CD8-positive, alpha-beta memory T cell (primary cell): ENCODE data around the gene COL9A3. TPM values are rescaled to one million over a fixed set of nuclear protein-coding genes. Genes with fewer than 3 reads are reported as not detected.

ENCODE experiments used
- CTCF ChIA-PET: fragments of 350-600 bp; sonication (Branson Sonifier 250); formaldehyde crosslinking; loops from one replicate; lab custom pipeline; 2021; ENCODE audit warnings: antibody characterized with exemption; lab: Charles Lee
- POLR2A ChIA-PET: fragments of 350-600 bp; sonication (Branson Sonifier 250); formaldehyde crosslinking; loops from one replicate; lab custom pipeline; 2021; ENCODE audit warnings: antibody characterized with exemption; lab: Charles Lee
- DNase-seq, 5 donors: peaks; one replicate each; pipeline versions ENCODE4 v3.0.0 to v3.0.0-alpha.2; 2020 to 2022; ENCODE audit warnings: mixed read lengths in 1 of 5
- H3K27ac ChIP-seq: one replicate; pipeline ENCODE4 v1.7.0; 2013; ENCODE audit warnings: low read depth, mild to moderate bottlenecking, low read length, moderate library complexity
- H3K27me3 ChIP-seq: 2 replicates; pipeline ENCODE4 v1.7.0; 2013; ENCODE audit warnings: low read length, mild to moderate bottlenecking; ENCODE audit not compliant: insufficient read depth, poor library complexity, severe bottlenecking
- H3K36me3 ChIP-seq: 2 replicates; pipeline ENCODE4 v1.7.0; 2013; ENCODE audit warnings: mild to moderate bottlenecking, low read length, moderate library complexity; ENCODE audit not compliant: insufficient read depth
- H3K4me1 ChIP-seq: 2 replicates; pipeline ENCODE4 v1.7.0; 2013; ENCODE audit warnings: mild to moderate bottlenecking, low read length, moderate library complexity; ENCODE audit not compliant: insufficient read depth
- H3K4me3 ChIP-seq: 2 replicates; pipeline ENCODE4 v1.7.0; 2013; ENCODE audit warnings: mild to moderate bottlenecking, low read length
- H3K9me3 ChIP-seq: 2 replicates; pipeline ENCODE4 v1.7.0; 2013; ENCODE audit warnings: mild to moderate bottlenecking, low read length
- H3K27ac Mint-ChIP-seq, 8 donors: one replicate each; pipeline ENCODE4 v1.8.0; 2020 to 2021; ENCODE audit warnings: mixed read lengths in 8 of 8, mild to moderate bottlenecking in 6 of 8, inconsistent platforms in 3 of 8, moderate library complexity in 3 of 8
- H3K27me3 Mint-ChIP-seq, 2 donors: one replicate each; pipeline ENCODE4 v1.8.0; 2020 to 2021; ENCODE audit warnings: mixed read lengths in 2 of 2, mild to moderate bottlenecking in 1 of 2, moderate library complexity in 1 of 2
- H3K36me3 Mint-ChIP-seq, 3 donors: one replicate each; pipeline ENCODE4 v1.8.0; 2020 to 2021; ENCODE audit warnings: mixed read lengths in 3 of 3, inconsistent platforms in 1 of 3, mild to moderate bottlenecking in 1 of 3
- H3K4me1 Mint-ChIP-seq, 3 donors: one replicate each; pipeline ENCODE4 v1.8.0; 2020 to 2021; ENCODE audit warnings: mixed read lengths in 3 of 3, inconsistent platforms in 1 of 3, mild to moderate bottlenecking in 1 of 3
- H3K4me3 Mint-ChIP-seq, 7 donors: one replicate each; pipeline ENCODE4 v1.8.0; 2020 to 2021; ENCODE audit warnings: mixed read lengths in 7 of 7, mild to moderate bottlenecking in 6 of 7, moderate library complexity in 4 of 7, inconsistent platforms in 2 of 7
- H3K9me3 Mint-ChIP-seq, 5 donors: one replicate each; pipeline ENCODE4 v1.8.0; 2020 to 2022; ENCODE audit warnings: mixed read lengths in 5 of 5, mild to moderate bottlenecking in 3 of 5, moderate library complexity in 2 of 5, inconsistent platforms in 1 of 5
- polyA plus RNA-seq: library from polyadenylated mRNA; unstranded; fragments of 300-500 nt; fragmentation: Illumina TruSeq; gene quantifications from one replicate; pipeline ENCODE4 v1.2.3, GENCODE V29; 2021
- total RNA-seq, 2 experiments: library from RNA; stranded (reverse); gene quantifications; one replicate each; pipeline ENCODE4 v1.2.3, GENCODE V29; 2021

Gene COL9A3
- total and polyA plus RNA-seq, 3 experiments from 2014 or later: not detected

DNA sequence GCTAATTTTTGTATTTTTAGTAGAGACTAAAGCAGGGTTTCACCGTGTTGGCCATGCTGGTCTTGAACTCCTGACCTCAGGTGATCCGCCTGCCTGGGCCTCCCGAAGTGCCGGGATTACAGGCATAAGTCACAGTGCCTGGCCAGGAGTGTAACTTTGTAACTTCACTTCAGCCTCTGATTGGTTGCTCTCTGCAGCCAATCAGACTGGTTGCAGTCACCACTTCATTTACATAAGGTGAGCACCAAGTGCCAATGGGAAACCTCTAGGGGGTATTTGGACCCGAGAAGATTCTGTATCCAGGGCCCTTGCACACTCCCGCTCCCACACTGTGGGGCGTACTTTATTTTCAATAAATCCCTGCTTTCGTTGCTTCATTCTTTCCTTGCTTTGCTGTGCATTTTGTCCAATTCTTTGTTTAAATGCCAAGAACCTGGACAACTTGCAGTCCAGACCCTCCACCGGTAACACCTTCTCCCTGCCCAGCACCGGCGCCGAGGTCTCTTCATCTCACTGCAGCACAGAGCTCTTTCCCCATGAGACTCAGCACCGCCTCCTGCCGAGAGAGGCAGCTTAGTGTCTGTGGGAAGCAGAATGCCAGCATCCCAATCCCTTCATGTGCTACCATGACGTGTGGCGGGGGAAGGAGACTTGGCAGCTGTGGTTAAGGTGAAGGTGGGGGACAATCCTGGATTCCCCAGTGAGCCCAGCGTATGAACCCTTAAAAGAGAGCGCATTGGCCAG, 34.5 kb upstream of the COL9A3 start:
- Histone ChIP-seq H3K9me3 (no peaks in the 10 kb centered on the region), H3K36me3 (no peaks in the 10 kb centered on the region), H3K27me3 (no peaks in the 10 kb centered on the region), H3K27ac (no peak overlapping the region), H3K4me3 (no peak overlapping the region), H3K4me1 (peaks cover 4% of the 10 kb centered on the region)
- peaks cover 5 to 8% (median 8%) of the 10 kb centered on the region in 3 donors for H3K4me1 Mint-ChIP-seq
- H3K27ac Mint-ChIP-seq: peak overlapping the region in 1 of 8 donors; percentile 75
- H3K27me3 Mint-ChIP-seq: no peaks in the 10 kb centered on the region
- peaks cover 0 to 1% (median 0%) of the 10 kb centered on the region in 5 donors for H3K9me3 Mint-ChIP-seq
- ChIA-PET CTCF (no interaction called here), POLR2A (interaction anchor here (1.0 kb wide), 1 partner anchor 12 kb away, joined by 3 read pairs; no protein-coding TSS in a partner anchor)
- no peaks in the 10 kb centered on the region for H3K36me3 Mint-ChIP-seq
- no peak for DNase-seq
- no peak overlapping the region for H3K4me3 Mint-ChIP-seq

DNA sequence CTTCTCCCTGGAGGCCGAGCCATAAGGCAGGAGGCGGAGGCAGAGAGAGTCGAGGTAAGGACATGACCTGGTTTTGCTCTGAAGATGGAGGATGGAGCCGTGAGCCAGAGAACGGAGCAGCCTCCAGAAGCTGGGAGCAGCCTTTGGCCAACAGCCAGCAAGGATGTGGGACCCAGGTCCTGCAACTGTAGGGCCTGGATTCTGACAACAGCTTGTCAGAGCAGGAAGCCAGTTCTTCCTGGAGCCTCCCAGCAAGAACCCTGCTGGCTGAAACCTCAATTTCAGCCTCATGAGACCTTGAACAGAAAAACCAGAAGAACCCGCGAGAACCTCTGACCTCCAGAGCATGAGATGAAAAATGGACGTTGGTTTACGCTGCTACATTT, 34.0 kb upstream of the COL9A3 start:
- CTCF ChIA-PET: no interaction called here
- H3K4me1 Mint-ChIP-seq: peaks cover 2 to 6% (median 5%) of the 10 kb centered on the region in 3 donors

GRCh38 chr20:62784497-62784896, 32.4 kb upstream of the COL9A3 start:
- no peaks in the 10 kb centered on the region for H3K36me3 Mint-ChIP-seq
- H3K4me1 Mint-ChIP-seq: no peaks in the 10 kb centered on the region
- Histone ChIP-seq H3K36me3 (no peaks in the 10 kb centered on the region), H3K27ac (no peak overlapping the region), H3K4me3 (no peak overlapping the region), H3K4me1 (no peaks in the 10 kb centered on the region), H3K9me3 (no peaks in the 10 kb centered on the region), H3K27me3 (no peaks in the 10 kb centered on the region)
- no peak overlapping the region for H3K4me3 Mint-ChIP-seq
- CTCF ChIA-PET: interaction anchor here (0.6 kb wide), 1 partner anchor 117 kb away, joined by 3 read pairs; no protein-coding TSS in a partner anchor
- peaks cover 0 to 1% (median 0%) of the 10 kb centered on the region in 5 donors for H3K9me3 Mint-ChIP-seq
- no peaks in the 10 kb centered on the region for H3K27me3 Mint-ChIP-seq
- no peak for DNase-seq
- H3K27ac Mint-ChIP-seq: no peak overlapping the region
- POLR2A ChIA-PET: no interaction called here

More for the DNA sequence above, 34.0 kb upstream of the COL9A3 start:
- H3K27me3 ChIP-seq: no peaks in the 10 kb centered on the region
- H3K27me3 Mint-ChIP-seq: no peaks in the 10 kb centered on the region
- no peaks in the 10 kb centered on the region for H3K9me3 ChIP-seq
- H3K27ac ChIP-seq: no peak overlapping the region
- H3K4me1 ChIP-seq: no peaks in the 10 kb centered on the region
- H3K9me3 Mint-ChIP-seq: peaks cover 0 to 1% (median 0%) of the 10 kb centered on the region in 5 donors
- no peak for DNase-seq
- POLR2A ChIA-PET: interaction anchor here (1.0 kb wide), 1 partner anchor 11 kb away, joined by 3 read pairs; no protein-coding TSS in a partner anchor
- H3K27ac Mint-ChIP-seq: peak overlapping the region in 2 of 8 donors; percentile 17 to 75
- H3K36me3 Mint-ChIP-seq: no peaks in the 10 kb centered on the region
- H3K4me3 Mint-ChIP-seq: no peak overlapping the region
- no peak overlapping the region for H3K4me3 ChIP-seq
- H3K36me3 ChIP-seq: no peaks in the 10 kb centered on the region

GRCh38 chr20:62785393-62785792, 31.5 kb upstream of the COL9A3 start:
- no peaks in the 10 kb centered on the region for H3K9me3 ChIP-seq
- ChIA-PET POLR2A (no interaction called here), CTCF (interaction anchor here (1.5 kb wide), 1 partner anchor 23 kb away, joined by 6 read pairs; no protein-coding TSS in a partner anchor)
- H3K4me1 ChIP-seq: no peaks in the 10 kb centered on the region
- H3K36me3 ChIP-seq: no peaks in the 10 kb centered on the region
- no peak overlapping the region for H3K27ac ChIP-seq
- Mint-ChIP-seq H3K36me3 (no peaks in the 10 kb centered on the region), H3K4me3 (no peak overlapping the region), H3K27ac (no peak overlapping the region), H3K4me1 (no peaks in the 10 kb centered on the region), H3K27me3 (no peaks in the 10 kb centered on the region), H3K9me3 (peaks cover 0 to 1% (median 0%) of the 10 kb centered on the region in 5 donors)
- H3K27me3 ChIP-seq: no peaks in the 10 kb centered on the region
- no peak for DNase-seq
- H3K4me3 ChIP-seq: no peak overlapping the region

- Histone ChIP-seq H3K9me3 (no peaks in the 10 kb centered on the region), H3K4me1 (peaks cover under 1% of the 10 kb centered on the region), H3K36me3 (no peaks in the 10 kb centered on the region), H3K27me3 (no peaks in the 10 kb centered on the region), H3K4me3 (no peak overlapping the region), H3K27ac (no peak overlapping the region)
- ChIA-PET CTCF (interaction anchor here (1.5 kb wide), 1 partner anchor 22 kb away, joined by 6 read pairs; no protein-coding TSS in a partner anchor), POLR2A (no interaction called here)
- peaks cover 0 to under 1% (median under 1%) of the 10 kb centered on the region in 3 donors for H3K4me1 Mint-ChIP-seq
- peaks cover 0 to 1% (median 0%) of the 10 kb centered on the region in 5 donors for H3K9me3 Mint-ChIP-seq
- DNase-seq: no peak
- no peaks in the 10 kb centered on the region for H3K36me3 Mint-ChIP-seq
- H3K27me3 Mint-ChIP-seq: no peaks in the 10 kb centered on the region
- no peak overlapping the region for H3K4me3 Mint-ChIP-seq
- no peak overlapping the region for H3K27ac Mint-ChIP-seq
These were observed 30.7 kb upstream of the COL9A3 start for GRCh38 chr20:62786157-62786556.

- H3K9me3 Mint-ChIP-seq: peaks cover 0 to 1% (median 0%) of the 10 kb centered on the region in 5 donors
- H3K4me3 Mint-ChIP-seq: no peak overlapping the region
- H3K36me3 ChIP-seq: no peaks in the 10 kb centered on the region
- H3K27ac Mint-ChIP-seq: peak overlapping the region in 1 of 8 donors; percentile 24
- H3K27me3 ChIP-seq: no peaks in the 10 kb centered on the region
- H3K27ac ChIP-seq: no peak overlapping the region
- peaks cover 6 to 11% (median 6%) of the 10 kb centered on the region in 3 donors for H3K4me1 Mint-ChIP-seq
- CTCF ChIA-PET: interaction anchor here (2.1 kb wide), 1 partner anchor 21 kb away, joined by 11 read pairs; no protein-coding TSS in a partner anchor
- no peaks in the 10 kb centered on the region for H3K9me3 ChIP-seq
- no peak overlapping the region for H3K4me3 ChIP-seq
- POLR2A ChIA-PET: no interaction called here
- no peaks in the 10 kb centered on the region for H3K36me3 Mint-ChIP-seq
- DNase-seq: no peak
- peaks cover 3% of the 10 kb centered on the region for H3K4me1 ChIP-seq
- no peaks in the 10 kb centered on the region for H3K27me3 Mint-ChIP-seq
These were observed 29.5 kb upstream of the COL9A3 start for GRCh38 chr20:62787321-62787720.

GRCh38 chr20:62787866-62788265, 29.0 kb upstream of the COL9A3 start:
- Histone ChIP-seq H3K4me3 (no peak overlapping the region), H3K27me3 (no peaks in the 10 kb centered on the region), H3K27ac (no peak overlapping the region), H3K4me1 (peaks cover 3% of the 10 kb centered on the region), H3K9me3 (no peaks in the 10 kb centered on the region), H3K36me3 (no peaks in the 10 kb centered on the region)
- peaks cover 6 to 17% (median 7%) of the 10 kb centered on the region in 3 donors for H3K4me1 Mint-ChIP-seq
- no peak for DNase-seq
- POLR2A ChIA-PET: no interaction called here
- H3K27ac Mint-ChIP-seq: peak overlapping the region in 1 of 8 donors; percentile 27
- H3K36me3 Mint-ChIP-seq: no peaks in the 10 kb centered on the region
- H3K9me3 Mint-ChIP-seq: no peaks in the 10 kb centered on the region
- CTCF ChIA-PET: interaction anchor here (1.1 to 2.1 kb wide), 3 partner anchors 20 to 84 kb away, joined by 3 to 11 read pairs (median 4); no protein-coding TSS in a partner anchor
- no peaks in the 10 kb centered on the region for H3K27me3 Mint-ChIP-seq
- no peak overlapping the region for H3K4me3 Mint-ChIP-seq

DNA sequence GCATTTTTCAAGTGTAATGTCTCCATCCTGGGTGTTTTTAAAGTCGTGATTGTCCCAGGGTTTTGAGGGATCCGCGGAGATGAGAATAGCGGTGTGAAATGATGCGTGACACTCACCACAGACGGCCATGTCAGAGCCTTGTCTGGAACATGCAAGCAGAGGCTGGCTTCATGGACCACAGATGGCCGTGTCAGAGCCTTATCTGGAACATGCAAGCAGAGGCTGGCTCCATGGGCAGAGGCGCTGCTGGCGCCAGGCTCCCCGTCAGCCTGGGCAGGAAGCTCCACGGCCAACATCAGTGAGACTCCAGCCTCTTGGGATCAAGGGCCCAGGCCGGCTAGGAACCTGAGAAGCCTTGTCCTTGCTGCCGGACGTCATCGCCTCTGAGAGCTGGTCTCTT, 28.2 kb upstream of the COL9A3 start:
- H3K36me3 ChIP-seq: no peaks in the 10 kb centered on the region
- Mint-ChIP-seq H3K9me3 (no peaks in the 10 kb centered on the region), H3K36me3 (no peaks in the 10 kb centered on the region), H3K27me3 (no peaks in the 10 kb centered on the region), H3K4me1 (peaks cover 11 to 24% (median 12%) of the 10 kb centered on the region in 3 donors), H3K27ac (no peak overlapping the region), H3K4me3 (no peak overlapping the region)
- H3K9me3 ChIP-seq: no peaks in the 10 kb centered on the region
- H3K4me1 ChIP-seq: peaks cover 10% of the 10 kb centered on the region
- no peak overlapping the region for H3K4me3 ChIP-seq
- H3K27ac ChIP-seq: no peak overlapping the region
- H3K27me3 ChIP-seq: no peaks in the 10 kb centered on the region
- DNase-seq: no peak
- ChIA-PET POLR2A (interaction anchor here (0.6 kb wide), 1 partner anchor 8 kb away, joined by 3 read pairs; the partner anchor contains the start of gene MRGBP), CTCF (interaction anchor here (1.1 to 2.1 kb wide), 3 partner anchors 19 to 84 kb away, joined by 3 to 11 read pairs (median 4); no protein-coding TSS in a partner anchor)
